GM13976 (cell line): Measurements from ENCODE around the gene ACAA2.
A peak's percentile ranks its signal among the peaks of the same experiment; 100 is the strongest.
"Not testable (repeated sequence)": the region's sequence is repeated elsewhere in the genome, so short reads cannot be mapped to it uniquely, and the experiment has no call there.

Experiments
- DNase-seq: peaks from one replicate; pipeline ENCODE4 v3.0.0; 2012; ENCODE audit warnings: low spot score
- in situ Hi-C: fragments of 300-500 bp; cut with MboI; formaldehyde crosslinking; loops from one replicate; pipeline ENCODE4 v1.12.0; 2022; ENCODE audit warnings: low sequenced_read_pairs, mixed read lengths, inconsistent platforms; ENCODE audit not compliant: unreplicated experiment
- TF ChIP-seq, protein P1 (sequence below): IDR thresholded peaks from 2 replicates; pipeline ENCODE4 v1.5.1; 2012; ENCODE audit warnings: borderline replicate concordance, mild to moderate bottlenecking; ENCODE audit not compliant: insufficient read depth; ENCODE audit errors: extremely low read depth, missing control alignments, control extremely low read depth

Gene ACAA2

DNA sequence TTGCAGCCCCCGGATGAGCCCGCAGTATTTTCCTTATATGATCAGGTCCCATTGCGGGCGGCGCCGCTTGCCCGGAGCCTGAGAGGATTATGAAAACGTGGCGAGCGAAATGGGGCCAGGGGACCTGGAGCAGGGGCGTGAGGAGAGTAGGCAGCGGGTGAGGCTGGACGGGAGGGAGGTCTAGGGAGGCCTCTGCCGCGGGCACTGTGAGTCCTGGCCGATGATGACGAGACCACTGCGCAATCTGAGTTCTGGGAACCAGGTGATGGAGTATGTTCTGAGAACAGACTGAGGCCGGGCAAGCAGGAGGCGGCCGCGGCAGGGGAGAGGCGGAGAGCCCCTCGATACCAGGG is 790 bp upstream of the ACAA2 start:
- TF ChIP-seq, protein P1, sequence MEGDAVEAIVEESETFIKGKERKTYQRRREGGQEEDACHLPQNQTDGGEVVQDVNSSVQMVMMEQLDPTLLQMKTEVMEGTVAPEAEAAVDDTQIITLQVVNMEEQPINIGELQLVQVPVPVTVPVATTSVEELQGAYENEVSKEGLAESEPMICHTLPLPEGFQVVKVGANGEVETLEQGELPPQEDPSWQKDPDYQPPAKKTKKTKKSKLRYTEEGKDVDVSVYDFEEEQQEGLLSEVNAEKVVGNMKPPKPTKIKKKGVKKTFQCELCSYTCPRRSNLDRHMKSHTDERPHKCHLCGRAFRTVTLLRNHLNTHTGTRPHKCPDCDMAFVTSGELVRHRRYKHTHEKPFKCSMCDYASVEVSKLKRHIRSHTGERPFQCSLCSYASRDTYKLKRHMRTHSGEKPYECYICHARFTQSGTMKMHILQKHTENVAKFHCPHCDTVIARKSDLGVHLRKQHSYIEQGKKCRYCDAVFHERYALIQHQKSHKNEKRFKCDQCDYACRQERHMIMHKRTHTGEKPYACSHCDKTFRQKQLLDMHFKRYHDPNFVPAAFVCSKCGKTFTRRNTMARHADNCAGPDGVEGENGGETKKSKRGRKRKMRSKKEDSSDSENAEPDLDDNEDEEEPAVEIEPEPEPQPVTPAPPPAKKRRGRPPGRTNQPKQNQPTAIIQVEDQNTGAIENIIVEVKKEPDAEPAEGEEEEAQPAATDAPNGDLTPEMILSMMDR, result no peak
- DNase-seq, result peak; percentile 49
- in situ Hi-C loops, result no loop called here

GRCh38 chr18:49813069-49813318 is 339 bp downstream of the ACAA2 start:
- TF ChIP-seq, protein P1, result no peak
- peak; percentile 48 for DNase-seq
- in situ Hi-C loops, result no loop called here

DNA sequence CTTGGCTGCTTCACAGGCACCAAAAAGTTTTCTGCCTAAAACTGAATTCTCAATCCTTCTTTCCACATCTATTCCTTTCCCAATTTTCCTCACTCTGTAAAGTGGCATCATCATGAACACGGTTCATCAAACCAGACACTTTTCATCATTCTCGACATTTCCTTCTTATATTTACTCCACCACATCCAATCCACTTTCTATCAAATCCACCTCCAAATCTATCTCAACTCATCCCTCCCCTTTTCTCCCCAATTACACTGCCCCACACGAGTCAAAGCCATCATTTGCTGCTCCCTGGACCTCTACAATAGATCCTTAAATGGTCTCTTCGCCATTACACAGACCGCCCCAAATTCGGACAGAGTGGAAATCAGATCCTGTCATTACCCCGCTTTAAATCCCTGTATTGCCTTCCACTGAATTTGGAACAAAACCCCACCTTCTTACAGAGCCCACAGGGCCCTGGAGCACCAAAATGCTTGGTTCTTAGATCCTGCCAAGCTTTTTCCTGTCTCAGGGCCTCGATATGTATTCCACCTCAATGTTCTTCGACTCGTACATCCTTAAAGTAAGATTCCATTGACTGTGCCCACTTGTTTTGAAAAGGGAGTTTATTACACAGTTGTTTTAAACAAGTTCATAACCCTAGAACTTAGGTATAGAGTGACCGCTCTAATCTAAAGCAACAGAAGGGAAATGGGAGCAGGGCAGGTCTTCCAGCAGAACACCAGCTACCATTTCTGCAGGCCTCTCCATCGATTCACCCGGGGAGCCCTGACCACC is 856 bp downstream of the ACAA2 start:
- TF ChIP-seq, protein P1, result no peak
- in situ Hi-C loops, result no loop called here
- DNase-seq, result no peak

GRCh38 chr18:49811151-49811938 is 2.0 kb downstream of the ACAA2 start:
- in situ Hi-C loops, result no loop called here
- no peak for DNase-seq
- TF ChIP-seq, protein P1, result no peak

DNA sequence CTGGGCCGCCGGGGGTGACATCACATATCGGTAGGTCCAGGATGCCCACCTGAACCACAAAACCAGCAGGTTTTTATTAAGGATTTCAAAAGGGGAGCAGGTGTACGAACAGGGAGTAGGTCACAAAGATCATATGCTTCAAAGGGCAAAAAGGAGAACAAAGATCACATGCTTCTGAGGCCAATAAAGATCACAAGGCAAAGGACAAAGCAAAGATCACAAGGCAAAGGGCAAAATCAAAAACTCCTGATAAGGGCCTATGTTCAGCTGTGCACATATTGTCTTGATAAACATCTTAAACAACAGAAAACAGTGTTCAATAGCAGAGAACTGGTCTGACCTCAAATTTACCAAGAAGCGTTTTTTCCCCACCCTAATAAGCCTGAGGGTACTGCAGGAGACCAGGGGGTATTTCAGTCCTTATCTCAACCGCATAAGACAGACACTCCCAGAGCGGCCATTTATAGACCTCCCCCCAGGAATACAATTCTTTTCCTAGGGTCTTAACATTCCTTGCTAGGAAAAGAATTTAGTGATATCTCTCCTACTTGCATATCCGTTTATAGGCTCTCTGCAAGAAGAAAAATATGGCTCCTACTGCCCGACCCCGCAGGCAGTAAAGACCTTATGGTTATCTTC is 4.7 kb downstream of the ACAA2 start:
- in situ Hi-C loops, DNase-seq: not testable (repeated sequence)

DNA sequence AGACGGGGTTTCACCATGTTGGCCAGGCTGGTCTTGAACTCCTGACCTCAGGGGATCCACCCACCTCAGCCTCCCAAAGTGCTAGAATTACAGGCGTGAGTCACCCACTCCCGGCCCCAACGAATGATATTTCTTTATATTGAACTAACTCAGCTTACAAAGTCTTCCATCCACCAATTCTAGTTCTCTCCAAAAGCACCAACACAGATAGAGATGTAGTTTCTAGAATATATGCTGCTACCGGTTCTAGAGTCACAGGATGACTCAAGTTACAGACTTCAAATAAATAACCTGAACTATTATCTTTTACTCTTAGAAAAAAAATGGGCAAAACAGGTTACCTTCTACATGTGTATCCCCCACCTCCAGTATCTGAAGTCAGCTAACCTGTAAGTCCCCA is 9.2 kb downstream of the ACAA2 start:
- TF ChIP-seq, protein P1, result no peak
- DNase-seq, result no peak
- in situ Hi-C loops, result no loop called here

DNA sequence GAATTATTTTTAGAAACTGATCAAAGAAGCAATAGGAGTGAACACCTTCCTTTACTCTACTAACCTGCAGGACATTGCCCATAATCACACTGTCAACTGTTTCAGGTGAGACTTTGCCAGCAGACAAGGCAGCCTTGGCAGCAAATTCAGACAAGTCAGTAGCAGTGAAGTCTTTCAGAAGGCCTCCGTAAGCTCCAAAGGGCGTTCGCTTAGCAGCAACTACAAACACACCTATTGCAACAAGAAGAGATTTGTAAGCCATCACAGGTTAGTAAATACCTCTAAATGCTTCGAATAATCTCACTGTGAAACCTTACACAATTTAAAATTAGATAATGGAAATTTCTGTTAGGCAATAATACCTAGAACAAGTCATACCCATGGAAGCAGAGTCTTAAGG is 10.7 kb downstream of the ACAA2 start:
- DNase-seq, result no peak
- TF ChIP-seq, protein P1, result no peak
- in situ Hi-C loops, result no loop called here

DNA sequence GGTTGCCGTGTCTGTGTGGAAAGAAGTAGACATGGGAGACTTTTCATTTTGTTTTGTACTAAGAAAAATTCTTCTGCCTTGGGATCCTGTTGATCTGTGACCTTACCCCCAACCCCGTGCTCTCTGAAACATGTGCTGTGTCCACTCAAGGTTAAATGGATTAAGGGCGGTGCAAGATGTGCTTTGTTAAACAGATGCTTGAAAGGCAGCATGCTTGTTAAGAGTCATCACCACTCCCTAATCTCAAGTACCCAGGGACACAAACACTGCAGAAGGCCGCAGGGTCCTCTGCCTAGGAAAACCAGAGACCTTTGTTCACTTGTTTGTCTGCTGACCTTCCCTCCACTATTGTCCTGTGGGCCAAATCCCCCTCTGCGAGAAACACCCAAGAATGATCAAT is 12.8 kb downstream of the ACAA2 start:
- DNase-seq, in situ Hi-C loops: not testable (repeated sequence)

GRCh38 chr18:49799806-49800205 is 13.5 kb downstream of the ACAA2 start:
- in situ Hi-C loops, result not testable (repeated sequence)

More at GRCh38 chr18:49799806-49800205, 13.5 kb downstream of the ACAA2 start:
- DNase-seq, result not testable (repeated sequence)
